ENCODE data around the gene RNU1-1.
A peak's percentile ranks its signal among the peaks of the same experiment; 100 is the strongest.
"Not testable (repeated sequence)": the region's sequence is repeated elsewhere in the genome, so short reads cannot be mapped to it uniquely, and the experiment has no call there.

The RNU1-1 gene

DNA sequence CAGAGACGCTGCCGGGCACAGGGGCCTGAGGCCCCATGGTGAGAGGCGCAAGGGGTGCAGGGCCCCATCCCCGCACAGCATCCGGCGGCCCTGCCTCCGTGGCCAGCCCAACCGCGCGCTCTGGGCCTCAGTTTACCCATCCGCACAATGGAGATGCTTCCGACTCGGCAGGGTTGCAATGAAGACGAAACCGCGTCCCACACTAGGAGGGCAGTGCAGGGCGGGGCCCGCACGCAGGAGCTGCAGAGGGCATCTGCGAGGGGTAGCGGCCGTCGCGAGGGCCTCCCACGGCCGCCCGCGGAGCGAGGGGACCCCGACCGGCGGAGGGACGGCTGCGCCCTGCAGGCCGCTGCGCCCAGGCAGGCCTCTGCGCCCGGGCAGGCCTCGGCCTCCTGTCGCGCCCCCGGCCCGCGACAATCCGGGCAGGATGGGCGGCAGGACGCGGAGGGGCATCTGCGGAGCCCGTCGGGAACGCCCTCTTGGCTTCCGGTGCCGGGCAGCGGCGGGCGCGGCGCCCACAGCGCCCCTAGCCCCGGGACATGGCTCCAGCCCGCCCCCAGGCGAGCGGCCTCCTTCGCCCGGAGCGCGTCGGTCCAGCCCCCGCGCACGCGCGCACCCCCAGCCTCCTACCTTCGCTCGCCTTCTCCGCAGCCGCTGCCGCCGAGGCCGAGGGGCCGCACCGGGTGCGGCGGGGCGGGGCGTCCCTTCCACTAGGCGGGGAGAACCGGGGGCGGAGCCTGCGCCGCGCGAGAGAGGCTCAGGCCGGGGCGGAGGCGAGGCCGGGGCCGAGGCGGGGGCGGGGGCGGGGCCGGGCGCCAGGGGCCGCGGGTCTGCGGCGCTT lies 15.3 kb downstream of the RNU1-1 start:
- Histone ChIP-seq H3K27ac (peak overlapping the region in 20 of 21 experiments; percentile 60 to 88 (median 78)), H3K4me3 (peak overlapping the region; percentile 63 to 93 (median 89))

DNA sequence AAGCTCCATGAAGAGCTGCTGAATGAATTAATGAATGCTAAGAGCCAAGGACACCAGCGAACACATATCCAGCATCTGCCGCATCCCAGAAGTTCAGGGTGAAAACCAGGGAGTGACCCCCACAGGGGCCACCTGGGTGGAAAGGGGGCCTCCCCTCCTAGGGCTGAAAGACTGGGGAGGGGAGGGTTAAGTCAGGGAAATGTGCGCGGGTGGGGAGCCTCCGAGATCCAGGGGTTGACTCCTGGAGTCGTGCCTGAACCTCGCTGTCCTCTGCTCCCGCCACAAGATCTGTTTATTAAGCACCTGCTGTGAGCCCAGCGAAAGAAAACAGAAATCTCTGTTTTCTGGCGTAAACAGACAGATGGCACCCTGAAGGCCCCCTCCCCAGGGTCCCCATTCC lies 16.0 kb downstream of the RNU1-1 start:
- Histone ChIP-seq H3K27ac (peak overlapping the region in 11 of 21 experiments; percentile 43 to 88 (median 80)), H3K4me3 (peak overlapping the region; percentile 63 to 93 (median 89))

GRCh38 chr1:16497474-16497904 lies 16.6 kb downstream of the RNU1-1 start:
- peak overlapping the region in 2 of 21 experiments; percentile 60 to 85 for H3K27ac ChIP-seq
- H3K4me3 ChIP-seq: not testable (repeated sequence)

DNA sequence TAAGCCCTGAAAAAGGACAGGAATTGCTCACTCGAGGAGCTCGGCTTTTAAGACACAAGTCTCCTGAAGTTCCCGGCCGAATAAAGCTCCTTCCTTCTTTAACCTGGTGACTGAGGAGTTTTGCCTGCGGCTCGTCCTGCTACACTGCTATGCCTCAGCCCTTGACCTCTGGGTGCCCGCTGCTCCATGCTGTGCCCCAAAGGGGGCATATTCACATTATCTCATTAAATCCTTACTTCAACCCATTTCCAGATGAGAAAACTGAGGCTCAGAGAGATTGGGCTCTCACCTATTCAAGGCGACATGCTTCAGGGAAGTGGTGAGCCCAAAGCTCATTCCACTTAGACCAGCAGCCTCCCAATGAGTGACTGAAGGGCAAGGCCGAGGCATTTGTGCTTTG lies 20.4 kb downstream of the RNU1-1 start:
- H3K27ac ChIP-seq, H3K4me3 ChIP-seq: not testable (repeated sequence)

GRCh38 chr1:16492937-16493336 lies 21.1 kb downstream of the RNU1-1 start:
- not testable (repeated sequence) for H3K4me3 ChIP-seq, H3K27ac ChIP-seq

- Histone ChIP-seq H3K27ac (no peak overlapping the region), H3K4me3 (no peak overlapping the region)
These were observed 22.9 kb downstream of the RNU1-1 start for GRCh38 chr1:16491056-16491675.

- not testable (repeated sequence) for H3K27ac ChIP-seq, H3K4me3 ChIP-seq
These were observed 24.7 kb downstream of the RNU1-1 start for GRCh38 chr1:16489195-16489880.

DNA sequence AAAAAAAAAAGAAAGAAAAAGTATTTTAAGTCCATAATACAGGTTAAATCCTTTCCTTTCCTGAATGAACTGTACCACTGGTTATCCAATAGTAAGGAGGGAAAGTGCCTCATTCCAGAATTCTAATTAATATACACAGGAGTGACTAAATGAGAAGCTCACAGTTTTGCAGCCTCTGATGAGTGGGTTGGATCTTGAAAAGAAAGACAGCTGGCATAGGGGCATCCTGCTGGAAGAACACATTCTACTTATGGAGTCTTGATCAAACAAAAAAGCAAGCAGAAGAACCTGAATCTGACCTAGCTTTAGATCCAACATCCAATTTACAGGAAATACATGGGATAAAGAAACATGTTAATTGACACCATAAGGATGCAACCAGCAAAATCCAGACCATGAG lies 27.1 kb downstream of the RNU1-1 start:
- H3K27ac ChIP-seq, H3K4me3 ChIP-seq: not testable (repeated sequence)

- H3K4me3 ChIP-seq, H3K27ac ChIP-seq: not testable (repeated sequence)
These were observed 27.8 kb downstream of the RNU1-1 start for GRCh38 chr1:16486316-16486715.

DNA sequence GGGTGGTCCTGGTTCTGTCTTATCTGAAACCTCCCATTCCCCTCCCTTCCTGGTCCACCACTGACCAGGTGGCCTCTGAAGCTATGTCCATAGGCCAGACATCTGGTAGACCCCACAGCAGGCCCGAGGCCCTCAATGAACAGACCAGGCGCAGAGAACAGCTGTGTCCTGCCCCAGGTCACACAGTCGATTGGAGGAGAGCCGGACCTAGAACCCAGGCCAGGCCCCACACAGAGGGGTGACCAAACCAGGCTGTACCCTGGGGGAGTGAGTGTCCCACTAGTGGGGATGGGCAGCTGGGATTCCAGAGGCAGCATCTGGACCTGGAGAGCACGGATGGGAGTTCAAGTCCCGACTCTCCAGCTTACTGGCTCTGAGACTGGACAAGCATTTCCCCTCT lies 29.2 kb downstream of the RNU1-1 start:
- no peak overlapping the region for H3K4me3 ChIP-seq

GRCh38 chr1:16484501-16484835 lies 29.6 kb downstream of the RNU1-1 start:
- no peak overlapping the region for H3K4me3 ChIP-seq
- no peak overlapping the region for H3K27ac ChIP-seq

More for the DNA sequence above, 29.2 kb downstream of the RNU1-1 start:
- H3K27ac ChIP-seq: no peak overlapping the region

DNA sequence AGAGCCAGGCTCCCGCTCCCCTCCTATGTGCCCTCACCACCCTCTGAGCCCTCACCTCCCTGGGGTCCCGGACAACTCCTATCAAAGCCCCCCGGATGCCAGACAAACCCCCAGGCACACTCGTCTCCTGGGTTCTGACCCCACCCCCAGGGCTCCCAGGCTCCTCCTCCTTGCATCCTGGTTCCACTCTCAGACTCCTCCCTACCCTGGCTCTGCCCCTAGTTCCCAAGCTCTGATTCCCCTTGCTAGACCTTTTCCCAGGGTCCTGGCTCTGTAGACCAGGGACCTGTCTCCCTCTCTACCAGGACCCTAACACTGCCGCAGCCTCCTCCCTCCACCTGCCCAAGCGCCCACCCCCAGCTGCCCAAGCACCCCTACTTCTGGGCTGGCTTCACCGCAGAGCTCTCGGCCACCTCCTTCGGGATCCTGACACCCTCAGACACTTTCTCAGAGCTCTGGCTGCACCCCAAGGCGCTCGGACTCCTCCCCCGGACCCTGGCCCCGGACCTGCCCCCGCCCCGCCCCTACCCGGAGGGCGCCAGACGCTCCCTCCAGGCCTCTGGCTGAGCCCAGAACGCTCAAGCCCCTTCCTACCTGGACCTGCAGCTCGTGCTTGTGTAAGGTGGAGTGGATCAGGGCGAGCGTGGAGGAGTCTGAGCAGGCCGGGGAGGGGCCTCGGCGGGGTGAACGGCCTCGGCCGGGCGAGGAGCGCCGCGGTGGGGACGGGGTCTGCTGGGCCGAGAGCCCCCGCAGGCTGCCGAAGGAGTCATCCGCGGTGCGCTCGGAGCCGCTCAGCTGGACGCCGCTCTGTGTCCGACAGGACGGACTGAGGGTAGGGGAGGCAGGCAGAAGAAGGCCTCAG lies 30.2 kb downstream of the RNU1-1 start:
- H3K4me3 ChIP-seq, H3K27ac ChIP-seq: not testable (repeated sequence)

DNA sequence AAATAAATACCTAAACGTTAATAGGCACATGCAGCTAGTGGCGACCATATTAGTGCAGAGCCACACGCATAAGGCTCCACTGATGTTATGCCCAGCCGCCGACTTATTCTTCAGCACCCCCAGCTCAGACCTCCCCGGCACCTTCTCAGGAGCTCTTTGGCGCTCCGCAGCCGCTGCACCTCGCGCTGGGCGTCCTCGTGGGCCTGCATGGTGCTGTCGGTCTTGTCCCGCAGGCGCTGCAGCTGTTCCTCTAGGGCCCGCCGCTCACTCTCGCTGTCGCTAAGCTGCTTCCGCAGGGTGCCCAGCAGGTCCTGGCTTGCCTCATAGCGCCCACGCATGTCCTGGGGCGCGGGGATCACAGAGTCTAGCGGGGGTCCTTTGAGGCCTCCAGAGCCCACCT lies 30.9 kb downstream of the RNU1-1 start:
- H3K4me3 ChIP-seq, H3K27ac ChIP-seq: not testable (repeated sequence)

GRCh38 chr1:16478091-16478490 lies 36.0 kb downstream of the RNU1-1 start:
- Histone ChIP-seq H3K4me3 (no peak overlapping the region), H3K27ac (no peak overlapping the region)

DNA sequence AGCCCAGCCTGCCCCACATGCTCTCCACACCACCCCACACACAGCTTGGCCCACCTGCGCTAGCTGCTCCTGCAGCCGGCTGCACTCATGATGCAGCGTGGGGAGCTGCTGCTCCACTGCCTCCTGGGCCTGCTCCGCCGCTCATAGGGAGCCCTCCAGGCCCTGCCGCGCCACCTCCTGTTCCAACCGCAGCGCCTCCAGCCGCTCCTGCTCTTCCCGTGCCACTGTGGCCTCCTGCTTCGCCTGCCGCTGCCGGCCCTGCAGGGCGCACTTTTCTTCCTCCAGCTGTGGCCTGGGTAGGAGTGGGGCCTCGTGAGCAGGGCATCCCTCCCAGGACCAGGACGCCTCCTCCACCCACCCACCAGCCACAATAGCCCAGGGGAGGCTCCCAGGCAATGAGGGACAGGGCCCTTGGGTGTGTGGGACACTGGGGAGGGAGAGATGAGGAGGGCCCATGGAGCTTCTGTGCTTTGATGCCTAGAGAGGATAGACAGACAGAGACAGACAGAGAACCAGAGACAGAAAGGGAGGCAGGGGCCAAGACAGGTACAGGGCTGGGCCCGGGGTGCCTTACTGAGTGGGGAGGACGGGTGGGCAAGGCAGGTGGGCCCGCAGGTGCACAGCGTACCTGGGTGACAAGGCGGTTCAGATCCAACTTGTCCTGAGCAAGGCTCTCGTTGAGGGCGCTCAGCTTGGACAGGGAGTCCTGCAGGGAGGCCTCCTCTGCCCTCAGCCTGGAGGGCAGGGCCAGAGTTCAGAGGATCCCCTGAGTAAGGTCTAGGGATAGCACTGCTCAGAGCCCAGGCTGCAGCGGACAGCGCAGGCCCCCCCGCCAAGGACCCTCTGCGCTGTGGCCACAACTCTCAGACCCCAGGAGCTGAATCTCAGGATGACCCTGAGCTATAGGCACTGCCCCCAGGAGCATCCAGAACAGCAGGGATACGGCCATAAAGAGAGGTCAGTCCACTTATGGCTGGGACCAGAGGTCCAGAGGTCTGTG lies 38.0 kb downstream of the RNU1-1 start:
- not testable (repeated sequence) for H3K27ac ChIP-seq, H3K4me3 ChIP-seq

GRCh38 chr1:16474891-16475290 lies 39.2 kb downstream of the RNU1-1 start:
- H3K27ac ChIP-seq, H3K4me3 ChIP-seq: not testable (repeated sequence)

- no peak overlapping the region for H3K27ac ChIP-seq
- H3K4me3 ChIP-seq: no peak overlapping the region
These were observed 39.8 kb downstream of the RNU1-1 start for GRCh38 chr1:16474166-16474800.

DNA sequence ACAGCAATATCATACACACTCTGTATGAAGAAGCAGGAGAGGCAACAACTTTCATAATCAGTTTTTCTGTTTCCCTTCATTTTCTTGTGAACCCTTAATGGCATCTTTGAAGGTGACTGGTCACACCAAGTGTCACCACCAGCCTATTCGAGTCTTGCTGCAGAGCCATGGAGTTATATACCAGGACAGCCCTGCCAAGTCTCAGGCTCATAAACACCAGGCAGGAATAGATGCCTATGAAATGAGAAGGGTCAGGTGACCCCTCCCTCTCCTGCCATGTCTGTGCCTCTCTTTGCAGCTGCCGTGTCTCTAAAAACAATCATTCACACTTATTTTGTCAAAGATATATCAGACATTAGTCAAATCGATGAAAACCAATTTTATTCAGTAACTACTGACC lies 45.5 kb downstream of the RNU1-1 start:
- no peak overlapping the region for H3K4me3 ChIP-seq
- H3K27ac ChIP-seq: no peak overlapping the region
